Ascending aorta (tissue), 2 donors: ENCODE data around the gene APBA2. TPM values are rescaled to one million over a fixed set of nuclear protein-coding genes. Genes with fewer than 3 reads are reported as not detected.

Experiments
- DNase-seq, 2 donors: peaks; one replicate each; pipeline ENCODE4 v3.0.0-alpha.2; 2019; ENCODE audit warnings: low spot score in 2 of 2
- H3K27ac ChIP-seq, 2 donors: fragments of 200-600 bp; sonication (generic); one replicate each; pipeline ENCODE4 v1.5.1; 2016 to 2017; ENCODE audit warnings: mild to moderate bottlenecking in 1 of 2
- H3K27me3 ChIP-seq: fragments of 200-600 bp; sonication (generic); one replicate; pipeline ENCODE4 v1.5.1; 2017
- H3K36me3 ChIP-seq, 2 donors: fragments of 200-600 bp; sonication (generic); one replicate each; pipeline ENCODE4 v1.5.1; 2016
- H3K4me1 ChIP-seq, 2 donors: fragments of 200-600 bp; sonication (generic); one replicate each; pipeline ENCODE4 v1.5.1; 2016 to 2017; ENCODE audit warnings: mild to moderate bottlenecking in 1 of 2
- H3K4me3 ChIP-seq, 2 donors: fragments of 200-600 bp; sonication (generic); one replicate each; pipeline ENCODE4 v1.5.1; 2016 to 2017; ENCODE audit warnings: mild to moderate bottlenecking in 1 of 2
- H3K9me3 ChIP-seq, 2 donors: fragments of 200-600 bp; sonication (generic); one replicate each; pipeline ENCODE4 v1.5.1; 2016
- intact Hi-C: fragments of 100-400 bp; cut with DNase I; formaldehyde crosslinking; loops from one replicate; pipeline ENCODE4 v1.15.1; 2023
- total RNA-seq: library from RNA; depleted of rRNA; stranded (reverse); fragments of >200 nt; gene quantifications from one replicate; pipeline ENCODE4 v1.1.0, GENCODE V29; 2016
- TF ChIP-seq, protein P1 (sequence below), 3 experiments: fragments of 200-600 bp in 2 of 3; fragments of 450-650 bp in 1 of 3; sonication (generic) in 2 of 3; IDR thresholded peaks; one replicate each; pipeline ENCODE4 v1.5.1; 2016 to 2019; ENCODE audit warnings: antibody characterized with exemption in 3 of 3, mild to moderate bottlenecking in 1 of 3, moderate library complexity in 1 of 3

APBA2 gene
- total RNA-seq, 1 donor from 2014 or later, result 2.4 TPM

DNA sequence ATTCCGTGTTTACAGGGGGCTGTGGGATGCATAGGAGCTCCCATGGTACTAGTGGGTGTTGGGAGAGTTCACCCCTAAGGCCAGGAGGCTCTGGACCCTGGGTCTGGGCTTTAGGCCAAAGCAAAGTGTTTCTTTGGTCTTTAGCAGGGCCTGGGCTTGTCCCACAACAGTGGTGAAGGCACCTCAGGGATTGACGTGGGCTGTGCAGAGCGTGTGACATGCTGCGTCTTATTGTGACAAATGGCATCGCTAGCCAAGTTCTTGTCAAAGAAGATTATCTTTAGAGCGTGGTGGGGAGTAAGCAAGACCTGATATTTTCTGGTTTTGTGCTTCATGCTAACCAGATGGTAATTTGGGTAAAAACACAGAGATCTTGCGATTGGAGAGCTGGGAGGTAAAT, 170.1 kb downstream of the APBA2 start:
- intact Hi-C loops, result no loop called here
- no peak for DNase-seq
- Histone ChIP-seq H3K9me3 (no peaks in the 10 kb centered on the region), H3K27ac (no peak overlapping the region), H3K27me3 (no peaks in the 10 kb centered on the region), H3K4me3 (no peak overlapping the region), H3K36me3 (no peaks in the 10 kb centered on the region), H3K4me1 (no peaks in the 10 kb centered on the region)
- TF ChIP-seq, protein P1, sequence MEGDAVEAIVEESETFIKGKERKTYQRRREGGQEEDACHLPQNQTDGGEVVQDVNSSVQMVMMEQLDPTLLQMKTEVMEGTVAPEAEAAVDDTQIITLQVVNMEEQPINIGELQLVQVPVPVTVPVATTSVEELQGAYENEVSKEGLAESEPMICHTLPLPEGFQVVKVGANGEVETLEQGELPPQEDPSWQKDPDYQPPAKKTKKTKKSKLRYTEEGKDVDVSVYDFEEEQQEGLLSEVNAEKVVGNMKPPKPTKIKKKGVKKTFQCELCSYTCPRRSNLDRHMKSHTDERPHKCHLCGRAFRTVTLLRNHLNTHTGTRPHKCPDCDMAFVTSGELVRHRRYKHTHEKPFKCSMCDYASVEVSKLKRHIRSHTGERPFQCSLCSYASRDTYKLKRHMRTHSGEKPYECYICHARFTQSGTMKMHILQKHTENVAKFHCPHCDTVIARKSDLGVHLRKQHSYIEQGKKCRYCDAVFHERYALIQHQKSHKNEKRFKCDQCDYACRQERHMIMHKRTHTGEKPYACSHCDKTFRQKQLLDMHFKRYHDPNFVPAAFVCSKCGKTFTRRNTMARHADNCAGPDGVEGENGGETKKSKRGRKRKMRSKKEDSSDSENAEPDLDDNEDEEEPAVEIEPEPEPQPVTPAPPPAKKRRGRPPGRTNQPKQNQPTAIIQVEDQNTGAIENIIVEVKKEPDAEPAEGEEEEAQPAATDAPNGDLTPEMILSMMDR (IDR thresholded peaks at IDR 0.05), result no peak

DNA sequence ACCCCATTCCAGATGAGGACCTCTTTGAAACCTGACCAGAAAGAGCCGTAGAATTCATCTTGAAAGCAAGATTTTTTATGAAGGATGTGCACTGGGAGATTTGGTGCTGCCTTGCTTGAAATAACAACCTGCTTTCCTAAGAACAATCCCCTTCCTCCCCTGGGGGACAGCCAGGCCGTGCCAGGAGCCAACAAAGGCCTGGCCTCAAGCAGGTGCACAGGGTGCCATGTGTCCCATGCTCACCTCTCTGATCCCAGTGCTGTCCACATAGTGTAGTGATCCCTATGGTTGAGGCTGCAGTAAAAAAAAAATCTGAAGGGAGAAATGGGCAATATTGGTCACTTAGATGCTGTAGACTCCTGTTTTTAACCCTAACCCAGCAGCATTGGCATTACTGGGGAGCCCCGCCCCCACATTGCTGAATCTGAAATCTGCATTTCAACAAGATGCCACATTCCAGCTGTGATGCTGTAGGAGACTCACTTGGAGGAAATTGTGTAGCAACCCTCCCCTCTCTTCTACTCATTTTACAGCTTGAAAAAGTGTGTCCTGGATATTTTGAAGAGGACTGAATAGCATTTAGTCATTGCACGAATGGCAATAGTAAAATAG, 171.2 kb downstream of the APBA2 start:
- Histone ChIP-seq H3K4me3 (no peak overlapping the region), H3K36me3 (no peaks in the 10 kb centered on the region), H3K27me3 (no peaks in the 10 kb centered on the region), H3K9me3 (no peaks in the 10 kb centered on the region), H3K4me1 (no peaks in the 10 kb centered on the region), H3K27ac (no peak overlapping the region)
- intact Hi-C loops, result no loop called here
- TF ChIP-seq, protein P1 (IDR thresholded peaks at IDR 0.05), result no peak
- no peak for DNase-seq

DNA sequence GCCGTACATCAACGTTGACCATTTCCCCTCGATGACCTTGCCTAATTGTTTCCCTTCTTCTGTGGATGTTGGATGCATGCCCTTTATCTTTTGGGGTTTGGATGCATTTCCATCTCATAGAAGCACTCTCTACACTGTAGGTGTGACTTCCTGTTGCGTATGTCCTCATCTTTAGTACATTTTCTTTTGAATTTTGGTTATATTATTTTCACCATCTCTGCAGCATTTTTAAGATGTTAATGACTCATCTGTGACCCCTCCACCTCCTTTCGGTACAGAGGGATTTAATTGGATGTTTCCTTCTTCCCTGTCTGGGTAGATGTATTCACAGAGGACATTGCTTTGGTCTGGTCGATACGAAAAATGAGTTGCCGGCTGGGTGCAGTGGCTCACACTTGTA, 172.1 kb downstream of the APBA2 start:
- Histone ChIP-seq H3K4me3 (no peak overlapping the region), H3K4me1 (no peaks in the 10 kb centered on the region), H3K27me3 (no peaks in the 10 kb centered on the region), H3K27ac (no peak overlapping the region), H3K36me3 (no peaks in the 10 kb centered on the region), H3K9me3 (no peaks in the 10 kb centered on the region)
- TF ChIP-seq, protein P1 (IDR thresholded peaks at IDR 0.05), result no peak
- intact Hi-C loops, result no loop called here
- DNase-seq, result no peak

DNA sequence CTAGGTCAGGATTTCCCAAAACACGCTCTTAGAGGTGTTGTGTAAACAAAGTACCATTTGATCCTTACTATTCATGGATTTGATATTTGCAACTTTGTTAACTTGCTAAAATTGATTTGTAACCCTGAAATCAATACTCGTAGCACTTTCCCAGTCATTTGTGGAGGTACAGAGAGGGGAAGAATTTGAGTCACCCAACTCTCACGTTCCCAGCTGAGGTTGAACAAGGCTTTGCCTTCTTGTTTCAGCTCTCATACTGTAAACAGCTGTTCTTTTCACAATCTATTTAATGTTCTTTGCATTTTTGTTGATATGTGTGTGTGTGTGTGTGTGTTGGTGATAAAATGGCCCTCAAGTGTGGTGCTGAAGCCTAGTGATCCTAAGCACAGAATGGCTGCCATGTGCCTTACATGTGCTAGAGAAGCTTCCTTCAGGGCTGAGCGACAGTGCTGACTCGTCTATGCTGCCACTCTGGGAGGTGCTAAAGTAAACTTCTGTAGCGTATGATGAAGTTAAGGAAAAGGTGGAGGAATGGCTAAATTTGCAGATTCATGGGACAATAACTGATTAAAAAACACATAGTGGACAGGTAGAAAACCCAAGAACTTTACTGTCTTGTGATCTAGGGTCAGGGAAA, 173.2 kb downstream of the APBA2 start:
- intact Hi-C loops, result no loop called here
- DNase-seq, result no peak
- H3K36me3 ChIP-seq, result no peaks in the 10 kb centered on the region

DNA sequence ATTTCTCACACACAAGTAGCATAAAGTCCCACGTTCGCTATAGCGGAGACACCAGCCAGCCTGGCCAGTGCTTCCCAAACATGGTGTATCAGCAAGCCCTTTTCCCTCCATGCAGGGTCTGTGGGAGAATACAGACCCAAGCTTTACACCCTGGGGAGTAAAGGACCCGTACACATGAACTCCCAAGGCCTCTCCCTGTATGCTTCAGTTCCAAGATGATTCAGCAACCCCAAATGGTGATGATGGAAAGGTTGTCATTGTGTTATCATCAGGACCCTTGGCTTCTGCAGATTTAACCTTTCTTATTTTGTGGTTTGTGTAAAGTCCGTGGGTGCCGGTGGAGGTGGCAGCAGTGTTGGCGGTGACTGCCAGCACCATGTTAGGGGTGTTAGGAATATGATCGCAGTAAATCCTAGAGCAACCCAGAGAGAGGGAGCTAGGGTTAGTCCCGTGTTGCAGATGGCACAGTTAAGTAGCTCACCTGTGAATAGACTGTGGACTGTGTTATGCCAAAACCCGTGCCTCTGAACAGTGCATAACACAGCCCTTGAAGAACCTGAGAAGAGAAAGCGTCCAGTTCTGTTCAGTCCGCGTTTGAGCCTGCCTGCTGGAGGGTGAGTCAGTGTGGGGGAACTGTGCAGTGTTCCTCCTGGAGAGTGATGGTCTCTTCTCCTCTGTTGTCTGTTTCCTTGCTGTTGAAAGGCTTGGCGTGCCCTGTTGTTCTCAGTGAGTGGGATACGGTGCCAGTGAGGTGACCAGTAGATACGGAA, 174.3 kb downstream of the APBA2 start:
- no peaks in the 10 kb centered on the region for H3K4me1 ChIP-seq
- no peaks in the 10 kb centered on the region for H3K9me3 ChIP-seq
- no peak for DNase-seq
- intact Hi-C loops, result no loop called here
- TF ChIP-seq, protein P1 (IDR thresholded peaks at IDR 0.05), result no peak
- no peak overlapping the region for H3K27ac ChIP-seq
- H3K36me3 ChIP-seq, result no peaks in the 10 kb centered on the region
- no peak overlapping the region for H3K4me3 ChIP-seq
- H3K27me3 ChIP-seq, result no peaks in the 10 kb centered on the region

More for the DNA sequence above, 173.2 kb downstream of the APBA2 start:
- H3K4me3 ChIP-seq, result no peak overlapping the region
- H3K27me3 ChIP-seq, result no peaks in the 10 kb centered on the region
- TF ChIP-seq, protein P1 (IDR thresholded peaks at IDR 0.05), result no peak
- no peaks in the 10 kb centered on the region for H3K9me3 ChIP-seq
- no peaks in the 10 kb centered on the region for H3K4me1 ChIP-seq
- H3K27ac ChIP-seq, result no peak overlapping the region
